NCI-H128 (cell line): ENCODE results near the gene LRIF1.
"Not testable (repeated sequence)": the region's sequence is repeated elsewhere in the genome, so short reads cannot be mapped to it uniquely, and the experiment has no call there.

Experiments used
- DNase-seq: peaks from one replicate; lab custom pipeline; 2025; ENCODE audit not compliant: unreplicated experiment; lab: John Stamatoyannopoulos, UW

Gene LRIF1

GRCh38 chr1:110952031-110952430 is 11.7 kb downstream of the LRIF1 start:
- no peak for DNase-seq

GRCh38 chr1:110951161-110951560 is 12.6 kb downstream of the LRIF1 start:
- DNase-seq, result no peak

GRCh38 chr1:110948038-110948810 is 15.5 kb downstream of the LRIF1 start:
- DNase-seq, result no peak

GRCh38 chr1:110945626-110946025 is 18.1 kb downstream of the LRIF1 start:
- DNase-seq, result no peak

- no peak for DNase-seq
Measured at GRCh38 chr1:110944806-110945205, 18.9 kb downstream of the LRIF1 start.

- DNase-seq, result no peak
Measured at GRCh38 chr1:110936567-110936966, 27.2 kb downstream of the LRIF1 start.

- not testable (repeated sequence) for DNase-seq
Measured at GRCh38 chr1:110931097-110931496, 32.6 kb downstream of the LRIF1 start.

GRCh38 chr1:110928904-110929303 is 34.8 kb downstream of the LRIF1 start:
- DNase-seq, result no peak

GRCh38 chr1:110928191-110928590 is 35.5 kb downstream of the LRIF1 start:
- DNase-seq, result no peak

- no peak for DNase-seq
Measured at GRCh38 chr1:110927484-110928075, 36.1 kb downstream of the LRIF1 start.

GRCh38 chr1:110921953-110922352 is 41.8 kb downstream of the LRIF1 start:
- no peak for DNase-seq

GRCh38 chr1:110918016-110918415 is 45.7 kb downstream of the LRIF1 start:
- DNase-seq, result no peak

GRCh38 chr1:110916669-110917306 is 46.9 kb downstream of the LRIF1 start:
- DNase-seq, result no peak

- DNase-seq, result no peak
Measured at GRCh38 chr1:110916274-110916668, 47.5 kb downstream of the LRIF1 start.

- no peak for DNase-seq
Measured at GRCh38 chr1:110915804-110916203, 47.9 kb downstream of the LRIF1 start.

- DNase-seq, result no peak
Measured at GRCh38 chr1:110914676-110915075, 49.0 kb downstream of the LRIF1 start.

- DNase-seq, result no peak
Measured at GRCh38 chr1:110912784-110913183, 50.9 kb downstream of the LRIF1 start.

- DNase-seq, result no peak
Measured at GRCh38 chr1:110903853-110904500, 59.7 kb downstream of the LRIF1 start.

- no peak for DNase-seq
Measured at GRCh38 chr1:110902820-110903463, 60.8 kb downstream of the LRIF1 start.

GRCh38 chr1:110899458-110899843 is 64.3 kb downstream of the LRIF1 start:
- no peak for DNase-seq

- no peak for DNase-seq
Measured at GRCh38 chr1:110898734-110899457, 64.8 kb downstream of the LRIF1 start.
